Gastrocnemius medialis (tissue), 4 donors: Measurements from ENCODE around the gene PLCB1.

Experiments used
- CTCF ChIP-seq, 5 experiments: fragments of 450-650 bp in 3 of 5; fragments of 200-600 bp in 2 of 5; sonication (generic) in 2 of 5; IDR thresholded peaks in 4 of 5; conservative IDR thresholded peaks in 1 of 5; 1 replicate in 4 of 5; 2 replicates in 1 of 5; pipeline ENCODE4 v1.5.1; 2016 to 2019; ENCODE audit warnings: antibody characterized with exemption in 5 of 5, mild to moderate bottlenecking in 3 of 5, moderate library complexity in 3 of 5
- POLR2A ChIP-seq, 2 donors: fragments of 450-650 bp; IDR thresholded peaks; one replicate each; pipeline ENCODE4 v1.6.1; 2017; ENCODE audit warnings: antibody characterized with exemption in 2 of 2, mild to moderate bottlenecking in 2 of 2, moderate library complexity in 2 of 2

DNA sequence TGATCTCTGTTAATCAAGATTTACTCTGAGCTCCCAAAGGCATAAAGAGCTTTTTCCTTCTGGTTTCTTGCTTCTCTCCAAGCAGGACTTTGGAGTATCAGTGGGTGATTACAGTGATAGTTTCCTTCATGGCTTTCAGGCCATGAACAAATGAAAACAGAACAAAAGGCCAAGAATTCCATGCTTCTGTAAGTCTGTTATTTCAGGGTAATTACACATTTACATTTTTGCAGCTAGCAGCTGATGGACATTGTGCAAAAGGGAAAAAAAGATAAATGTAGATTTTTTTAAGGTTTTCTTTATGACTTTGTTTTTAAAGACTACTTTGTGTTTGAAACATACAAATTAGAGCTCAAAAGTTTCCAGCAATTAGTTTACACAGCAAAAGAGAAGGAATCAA, 441.6 kb downstream of the PLCB1 start:
- TF ChIP-seq CTCF (IDR thresholded peaks at IDR 0.05 in 4 of 5, conservative IDR thresholded peaks at IDR 0.05 in 1 of 5) (no peak), POLR2A (IDR thresholded peaks at IDR 0.05) (no peak)
